ENCODE measurements around the gene PIR.

GRCh38 chrX:15522464-15522863, 29.3 kb upstream of the PIR start:
- TF ChIP-seq CTCF (IDR thresholded peaks at IDR 0.05): no peak
- no peak for TF ChIP-seq POLR2AphosphoS5 (IDR thresholded peaks at IDR 0.05)
- TF ChIP-seq POLR2A (IDR thresholded peaks at IDR 0.05): no peak

Data from gastroesophageal sphincter (tissue), 3 donors.